ENCODE results near the gene NGEF. TPM values are rescaled to one million over a fixed set of nuclear protein-coding genes. Genes with fewer than 3 reads are reported as not detected.

NGEF gene
- total and polyA plus RNA-seq, 2 donors from 2014 or later = 4.8 to 5.3 TPM

DNA sequence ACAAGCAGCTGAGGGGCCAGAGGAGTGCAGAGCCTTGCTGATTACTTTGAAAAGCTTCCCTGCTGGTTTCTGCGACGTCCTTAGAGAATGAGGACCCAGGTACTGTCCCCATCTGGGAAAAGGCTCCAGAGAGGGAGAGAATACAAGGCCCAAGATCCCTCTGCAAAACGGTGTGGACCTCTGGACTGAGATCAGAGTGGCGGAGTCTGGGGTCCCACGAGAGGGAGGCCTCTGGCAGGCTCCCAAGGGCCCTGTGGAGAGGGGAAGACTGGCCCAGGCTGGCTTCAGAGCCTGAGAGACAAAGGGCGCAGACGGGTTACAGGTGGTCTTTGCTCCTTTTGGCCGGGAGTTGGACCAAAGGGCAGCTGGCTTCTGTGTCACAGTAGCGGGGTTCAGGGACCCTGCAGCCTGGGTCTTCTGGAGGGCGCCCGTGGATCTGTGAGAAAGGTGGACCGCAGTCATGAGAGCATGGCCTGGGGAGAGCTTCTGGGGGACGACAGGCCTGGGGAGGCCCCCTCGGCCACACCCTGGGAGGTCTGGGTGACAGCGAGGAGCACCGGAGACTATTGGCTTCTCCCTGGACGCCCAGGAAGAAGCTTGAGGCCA is 142.2 kb downstream of the NGEF start:
- H3K36me3 ChIP-seq (ENCODE audit: control insufficient read depth in 2 of 3, insufficient read depth in 3 of 3, low read length in 3 of 3) = no peaks in the 10 kb centered on the region
- intact Hi-C loops (cut with DNase I) = no loop called here
- FAIRE-seq = no peak
- DNase-seq = peak in 1 of 5 donors; percentile 30
- H3K9ac ChIP-seq (ENCODE audit: low read length in 3 of 3) = no peak overlapping the region
- peaks cover 0 to 2% (median 0%) of the 10 kb centered on the region in 3 donors for H3K4me1 ChIP-seq (ENCODE audit: control insufficient read depth in 2 of 3, insufficient read depth in 2 of 3, low read depth in 1 of 3, low read length in 3 of 3)
- H3K9me3 ChIP-seq (ENCODE audit: control insufficient read depth in 2 of 3, insufficient read depth in 1 of 3, low read length in 3 of 3) = no peaks in the 10 kb centered on the region
- H3K27ac ChIP-seq (ENCODE audit: low read depth in 2 of 2, low read length in 2 of 2) = no peak overlapping the region
- TF ChIP-seq, protein P1, sequence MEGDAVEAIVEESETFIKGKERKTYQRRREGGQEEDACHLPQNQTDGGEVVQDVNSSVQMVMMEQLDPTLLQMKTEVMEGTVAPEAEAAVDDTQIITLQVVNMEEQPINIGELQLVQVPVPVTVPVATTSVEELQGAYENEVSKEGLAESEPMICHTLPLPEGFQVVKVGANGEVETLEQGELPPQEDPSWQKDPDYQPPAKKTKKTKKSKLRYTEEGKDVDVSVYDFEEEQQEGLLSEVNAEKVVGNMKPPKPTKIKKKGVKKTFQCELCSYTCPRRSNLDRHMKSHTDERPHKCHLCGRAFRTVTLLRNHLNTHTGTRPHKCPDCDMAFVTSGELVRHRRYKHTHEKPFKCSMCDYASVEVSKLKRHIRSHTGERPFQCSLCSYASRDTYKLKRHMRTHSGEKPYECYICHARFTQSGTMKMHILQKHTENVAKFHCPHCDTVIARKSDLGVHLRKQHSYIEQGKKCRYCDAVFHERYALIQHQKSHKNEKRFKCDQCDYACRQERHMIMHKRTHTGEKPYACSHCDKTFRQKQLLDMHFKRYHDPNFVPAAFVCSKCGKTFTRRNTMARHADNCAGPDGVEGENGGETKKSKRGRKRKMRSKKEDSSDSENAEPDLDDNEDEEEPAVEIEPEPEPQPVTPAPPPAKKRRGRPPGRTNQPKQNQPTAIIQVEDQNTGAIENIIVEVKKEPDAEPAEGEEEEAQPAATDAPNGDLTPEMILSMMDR (IDR thresholded peaks at IDR 0.05; ENCODE audit: borderline replicate concordance, extremely low read depth, insufficient read depth) = no peak
- H3K4me3 ChIP-seq (ENCODE audit: low read length in 3 of 3) = no peak overlapping the region
- H3K27me3 ChIP-seq (ENCODE audit: control insufficient read depth, insufficient read depth, low read length) = no peaks in the 10 kb centered on the region

DNA sequence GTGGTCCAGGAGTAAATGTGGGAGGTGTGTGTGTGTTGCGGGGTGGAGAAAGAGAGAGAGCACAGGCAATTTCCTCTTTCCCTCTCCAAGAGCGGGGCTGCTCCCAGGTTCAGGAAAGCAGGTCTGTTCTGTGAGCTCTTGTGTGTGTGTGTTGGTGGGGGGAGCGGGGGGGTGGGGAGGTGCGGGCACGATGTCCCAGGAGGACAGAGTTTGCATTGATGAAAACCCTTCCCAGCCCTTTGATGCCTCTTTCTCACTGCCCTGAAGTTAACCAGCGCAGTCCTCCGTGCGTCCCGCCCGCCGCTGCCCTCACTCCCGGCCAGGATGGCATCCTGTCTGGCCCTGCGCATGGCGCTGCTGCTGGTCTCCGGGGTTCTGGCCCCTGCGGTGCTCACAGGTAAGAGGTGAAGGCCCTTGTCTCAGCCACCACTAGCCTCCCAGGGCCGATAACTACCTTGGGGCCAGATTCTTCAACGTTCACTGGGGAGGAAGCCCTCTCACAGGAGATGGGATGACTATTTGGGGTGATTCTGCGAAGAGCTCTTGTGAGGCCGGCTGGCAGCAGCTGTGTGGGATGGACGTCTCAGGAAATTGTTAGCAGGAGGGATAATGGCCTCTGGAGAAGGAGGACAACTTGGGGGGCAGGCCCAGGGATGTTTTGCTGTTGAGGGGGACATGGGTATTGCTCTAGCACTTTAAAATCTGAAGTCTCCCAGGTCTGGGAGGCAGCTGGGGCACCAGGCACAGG is 142.9 kb downstream of the NGEF start, which contains the start of gene SNORC:
Gene SNORC (plus strand): TSS at position 247 of the 748 bp plus-strand sequence. CDS start 78 bp downstream, at position 325.
- Histone ChIP-seq H3K9ac (ENCODE audit: low read length in 3 of 3) (no peak within 1 kb of the TSS), H3K27ac (ENCODE audit: low read depth in 2 of 2, low read length in 2 of 2) (no peak within 1 kb of the TSS), H3K27me3 (ENCODE audit: control insufficient read depth, insufficient read depth, low read length) (no peaks in the 10 kb centered on the region), H3K9me3 (ENCODE audit: control insufficient read depth in 2 of 3, insufficient read depth in 1 of 3, low read length in 3 of 3) (no peaks in the 10 kb centered on the region), H3K4me3 (ENCODE audit: low read length in 3 of 3) (no peak within 1 kb of the TSS), H3K4me1 (ENCODE audit: control insufficient read depth in 2 of 3, insufficient read depth in 2 of 3, low read depth in 1 of 3, low read length in 3 of 3) (no peaks in the 10 kb centered on the region), H3K36me3 (ENCODE audit: control insufficient read depth in 2 of 3, insufficient read depth in 3 of 3, low read length in 3 of 3) (no peaks in the 10 kb centered on the region)
- TF ChIP-seq, protein P1 (IDR thresholded peaks at IDR 0.05; ENCODE audit: borderline replicate concordance, extremely low read depth, insufficient read depth) = no peak
- DNase-seq = peak in 1 of 5 donors; percentile 19
- FAIRE-seq = no peak
- intact Hi-C loops (cut with DNase I) = no loop called here

DNA sequence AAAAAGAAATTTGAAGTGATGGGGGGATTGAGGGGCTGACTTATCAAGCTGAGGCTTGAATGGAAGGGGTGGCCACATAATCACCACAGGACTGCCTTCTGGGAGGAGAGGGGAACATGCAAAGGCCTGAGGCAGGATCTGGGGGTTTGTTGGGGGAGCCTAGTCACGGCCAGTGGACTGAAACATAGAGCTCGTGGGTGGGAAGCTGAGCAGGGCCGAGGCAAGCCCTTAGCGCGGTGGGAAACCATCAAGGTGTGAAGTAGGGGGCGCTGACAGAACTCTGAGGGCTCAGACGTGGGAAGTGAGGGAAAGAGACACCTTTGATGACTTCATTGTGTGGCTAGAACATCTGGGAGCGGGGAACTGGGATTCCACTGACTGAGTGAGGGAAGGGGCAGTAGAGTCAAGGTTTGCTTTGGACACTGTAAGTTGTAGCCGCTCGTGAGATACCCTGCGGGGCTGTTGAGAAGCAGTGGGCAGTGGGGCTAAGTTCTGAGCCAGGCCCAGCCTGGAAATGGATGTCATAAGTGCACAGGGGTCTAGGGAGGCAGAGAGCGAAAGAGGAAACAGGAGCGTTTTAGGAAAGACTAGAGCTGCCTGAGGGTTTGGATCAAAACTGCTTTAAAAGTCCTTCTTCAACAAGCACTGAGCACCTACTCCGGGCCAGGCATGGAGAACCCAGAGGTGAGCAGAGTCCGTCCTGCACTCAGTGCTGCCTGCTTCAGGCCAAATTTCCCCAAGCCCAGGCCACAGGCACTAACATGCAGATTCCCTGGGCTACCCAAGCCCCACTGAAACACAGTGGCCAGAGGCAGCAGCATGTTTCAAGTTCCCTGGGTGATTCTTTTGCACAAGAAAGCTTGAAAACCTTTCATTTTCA is 143.7 kb downstream of the NGEF start:
- no peak overlapping the region for H3K9ac ChIP-seq (ENCODE audit: low read length in 3 of 3)

More for the DNA sequence above, 143.7 kb downstream of the NGEF start:
- no peaks in the 10 kb centered on the region for H3K4me1 ChIP-seq (ENCODE audit: control insufficient read depth in 2 of 3, insufficient read depth in 2 of 3, low read depth in 1 of 3, low read length in 3 of 3)
- no peaks in the 10 kb centered on the region for H3K9me3 ChIP-seq (ENCODE audit: control insufficient read depth in 2 of 3, insufficient read depth in 1 of 3, low read length in 3 of 3)
- H3K36me3 ChIP-seq (ENCODE audit: control insufficient read depth in 2 of 3, insufficient read depth in 3 of 3, low read length in 3 of 3) = no peaks in the 10 kb centered on the region
- H3K27me3 ChIP-seq (ENCODE audit: control insufficient read depth, insufficient read depth, low read length) = no peaks in the 10 kb centered on the region
- DNase-seq (peak in 1 of 5 donors; percentile 28), FAIRE-seq (no peak)
- intact Hi-C loops (cut with DNase I) = no loop called here
- H3K4me3 ChIP-seq (ENCODE audit: low read length in 3 of 3) = no peak overlapping the region
- TF ChIP-seq, protein P1 (IDR thresholded peaks at IDR 0.05; ENCODE audit: borderline replicate concordance, extremely low read depth, insufficient read depth) = no peak
- H3K27ac ChIP-seq (ENCODE audit: low read depth in 2 of 2, low read length in 2 of 2) = no peak overlapping the region
